ENCODE data around the gene CCDC106.

DNA sequence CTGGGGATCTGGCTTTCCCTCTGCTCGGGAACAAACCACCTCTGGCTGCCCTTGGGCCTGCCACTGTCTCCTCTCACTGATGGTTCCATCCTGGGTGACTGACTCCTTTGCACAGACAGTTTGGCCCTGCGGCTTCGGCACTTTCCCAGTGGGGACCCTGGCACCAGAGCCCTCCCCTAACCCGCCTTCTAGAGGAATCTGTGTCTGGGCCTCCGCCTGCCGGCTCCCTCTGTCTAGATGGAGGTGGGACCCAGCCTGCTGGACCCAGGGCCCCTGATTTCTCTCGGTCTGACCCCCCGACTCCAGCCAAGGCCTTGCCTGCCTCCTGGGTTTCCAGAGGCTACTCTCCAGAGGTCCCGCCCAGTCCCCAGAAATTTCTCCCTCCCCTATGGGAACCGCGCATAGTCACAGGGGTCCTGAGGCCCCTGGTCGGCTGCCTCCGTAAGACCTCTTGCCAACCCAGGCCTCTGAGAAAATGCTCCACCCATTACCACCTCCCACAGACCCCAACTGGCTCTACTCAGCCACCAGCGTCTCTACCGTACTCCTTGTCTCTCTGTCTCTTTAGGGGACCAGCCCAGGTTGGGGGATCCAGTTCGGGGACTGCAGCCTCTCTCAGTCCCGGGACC lies 2.7 kb downstream of the CCDC106 start:
- TF ChIP-seq, protein P1, sequence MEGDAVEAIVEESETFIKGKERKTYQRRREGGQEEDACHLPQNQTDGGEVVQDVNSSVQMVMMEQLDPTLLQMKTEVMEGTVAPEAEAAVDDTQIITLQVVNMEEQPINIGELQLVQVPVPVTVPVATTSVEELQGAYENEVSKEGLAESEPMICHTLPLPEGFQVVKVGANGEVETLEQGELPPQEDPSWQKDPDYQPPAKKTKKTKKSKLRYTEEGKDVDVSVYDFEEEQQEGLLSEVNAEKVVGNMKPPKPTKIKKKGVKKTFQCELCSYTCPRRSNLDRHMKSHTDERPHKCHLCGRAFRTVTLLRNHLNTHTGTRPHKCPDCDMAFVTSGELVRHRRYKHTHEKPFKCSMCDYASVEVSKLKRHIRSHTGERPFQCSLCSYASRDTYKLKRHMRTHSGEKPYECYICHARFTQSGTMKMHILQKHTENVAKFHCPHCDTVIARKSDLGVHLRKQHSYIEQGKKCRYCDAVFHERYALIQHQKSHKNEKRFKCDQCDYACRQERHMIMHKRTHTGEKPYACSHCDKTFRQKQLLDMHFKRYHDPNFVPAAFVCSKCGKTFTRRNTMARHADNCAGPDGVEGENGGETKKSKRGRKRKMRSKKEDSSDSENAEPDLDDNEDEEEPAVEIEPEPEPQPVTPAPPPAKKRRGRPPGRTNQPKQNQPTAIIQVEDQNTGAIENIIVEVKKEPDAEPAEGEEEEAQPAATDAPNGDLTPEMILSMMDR (conservative IDR thresholded peaks at IDR 0.05), result no peak
- no peak for TF ChIP-seq ZFX (IDR thresholded peaks at IDR 0.05)

Data from C4-2B (cell line).